Neural progenitor cell (in vitro differentiated cells): Measurements from ENCODE around the gene SLC6A9. TPM values are rescaled to one million over a fixed set of nuclear protein-coding genes. Genes with fewer than 3 reads are reported as not detected.
A peak's percentile ranks its signal among the peaks of the same experiment; 100 is the strongest.

ENCODE experiments used
- DNase-seq: peaks from one replicate; pipeline ENCODE4 v3.0.0-alpha.2; 2016; ENCODE audit warnings: low spot score
- H2AFZ ChIP-seq: fragments of 200-600 bp; sonication (generic); replicated peaks from 2 replicates; pipeline ENCODE4 v1.6.1; 2016; ENCODE audit warnings: antibody characterized with exemption
- H3F3A ChIP-seq: fragments of 200-600 bp; sonication (generic); 2 replicates; pipeline ENCODE4 v1.6.1; 2016; ENCODE audit warnings: antibody characterized with exemption, low read depth
- H3K27ac ChIP-seq: fragments of 200-600 bp; sonication (generic); 2 replicates; pipeline ENCODE4 v1.5.1; 2016; ENCODE audit warnings: mild to moderate bottlenecking
- H3K27me3 ChIP-seq: fragments of 200-600 bp; sonication (generic); 2 replicates; pipeline ENCODE4 v1.6.1; 2016; ENCODE audit warnings: mild to moderate bottlenecking, moderate library complexity
- H3K36me3 ChIP-seq: fragments of 200-600 bp; sonication (generic); 2 replicates; pipeline ENCODE4 v1.5.1; 2016
- H3K4me1 ChIP-seq: fragments of 200-600 bp; sonication (generic); 2 replicates; pipeline ENCODE4 v1.6.1; 2016; ENCODE audit warnings: mixed run types
- H3K4me2 ChIP-seq: fragments of 200-600 bp; sonication (generic); 2 replicates; pipeline ENCODE4 v1.6.1; 2016
- H3K4me3 ChIP-seq: fragments of 200-600 bp; sonication (generic); 2 replicates; pipeline ENCODE4 v1.5.1; 2016
- H3K79me2 ChIP-seq: fragments of 200-600 bp; sonication (generic); 2 replicates; pipeline ENCODE4 v1.6.1; 2016; ENCODE audit warnings: low read depth
- H3K9ac ChIP-seq: fragments of 200-600 bp; sonication (generic); 2 replicates; pipeline ENCODE4 v1.6.1; 2016
- H3K9me3 ChIP-seq: fragments of 200-600 bp; sonication (generic); 2 replicates; pipeline ENCODE4 v1.5.1; 2016; ENCODE audit warnings: low read depth
- H4K20me1 ChIP-seq: fragments of 200-600 bp; sonication (generic); 2 replicates; pipeline ENCODE4 v1.6.1; 2016; ENCODE audit warnings: low read depth
- H3K27ac Mint-ChIP-seq: 3 replicates; pipeline ENCODE4 v1.8.0; 2021; ENCODE audit warnings: mixed read lengths
- H3K27me3 Mint-ChIP-seq: 2 replicates; pipeline ENCODE4 v1.8.0; 2022; ENCODE audit warnings: low read depth, mild to moderate bottlenecking, inconsistent platforms, moderate library complexity, mixed read lengths; ENCODE audit not compliant: insufficient read depth
- H3K36me3 Mint-ChIP-seq: 3 replicates; pipeline ENCODE4 v1.8.0; 2021; ENCODE audit warnings: mixed read lengths
- H3K4me1 Mint-ChIP-seq: 3 replicates; pipeline ENCODE4 v1.8.0; 2021; ENCODE audit warnings: mixed read lengths
- H3K4me3 Mint-ChIP-seq: 3 replicates; pipeline ENCODE4 v1.8.0; 2021; ENCODE audit warnings: mild to moderate bottlenecking, moderate library complexity, mixed read lengths
- H3K9me3 Mint-ChIP-seq: 3 replicates; pipeline ENCODE4 v1.8.0; 2020; ENCODE audit warnings: mixed read lengths
- CTCF ChIP-seq: fragments of 200-600 bp; sonication (generic); IDR thresholded peaks from 2 replicates; pipeline ENCODE4 v1.5.1; 2017; ENCODE audit warnings: antibody characterized with exemption, mild to moderate bottlenecking
- EZH2 ChIP-seq: fragments of 200-600 bp; sonication (generic); IDR thresholded peaks from 2 replicates; pipeline ENCODE4 v1.6.1; 2017; ENCODE audit warnings: antibody characterized with exemption, mild to moderate bottlenecking, moderate library complexity
- EZH2phosphoT487 ChIP-seq: fragments of 200-600 bp; sonication (generic); IDR thresholded peaks from 2 replicates; pipeline ENCODE4 v1.6.1; 2017; ENCODE audit warnings: antibody characterized with exemption
- total RNA-seq: library from RNA; depleted of rRNA; stranded (reverse); fragments of >200 nt; gene quantifications from 2 replicates; pipeline ENCODE4 v1.2.3, GENCODE V29; 2015; ENCODE audit warnings: low replicate concordance

The SLC6A9 gene
- total RNA-seq, 1 donor from 2014 or later: 1.4 TPM

- Mint-ChIP-seq H3K4me1 (peaks cover 31% of the 10 kb centered on the region), H3K36me3 (peaks cover 5% of the 10 kb centered on the region), H3K4me3 (no peak overlapping the region), H3K27ac (peak overlapping the region; percentile 36), H3K9me3 (no peaks in the 10 kb centered on the region), H3K27me3 (peaks cover 2% of the 10 kb centered on the region)
- no peak for DNase-seq
- no peaks in the 10 kb centered on the region for H3K9me3 ChIP-seq
- H2AFZ ChIP-seq: no peak overlapping the region
- H3F3A ChIP-seq: peaks cover 23% of the 10 kb centered on the region
- no peak for TF ChIP-seq CTCF
- no peak for TF ChIP-seq EZH2phosphoT487
- no peak for TF ChIP-seq EZH2
- no peak overlapping the region for H3K27ac ChIP-seq
- no peaks in the 10 kb centered on the region for H3K36me3 ChIP-seq
- H3K79me2 ChIP-seq: peaks cover 14% of the 10 kb centered on the region
- H3K9ac ChIP-seq: no peak overlapping the region
- peaks cover 23% of the 10 kb centered on the region for H4K20me1 ChIP-seq
- no peak overlapping the region for H3K4me3 ChIP-seq
- H3K4me2 ChIP-seq: no peak overlapping the region
- H3K27me3 ChIP-seq: no peaks in the 10 kb centered on the region
- H3K4me1 ChIP-seq: peaks cover 24% of the 10 kb centered on the region
Observed at GRCh38 chr1:43949678-43950077, 81.6 kb downstream of the SLC6A9 start.

GRCh38 chr1:43947874-43948437, 83.3 kb downstream of the SLC6A9 start:
- peaks cover 17% of the 10 kb centered on the region for H3K4me1 ChIP-seq
- H3K4me2 ChIP-seq: peak overlapping the region; percentile 93
- H4K20me1 ChIP-seq: peaks cover 9% of the 10 kb centered on the region
- peaks cover 8% of the 10 kb centered on the region for H3K79me2 ChIP-seq
- H3K36me3 ChIP-seq: no peaks in the 10 kb centered on the region
- Mint-ChIP-seq H3K4me3 (peak overlapping the region; percentile 90), H3K36me3 (peaks cover 5% of the 10 kb centered on the region), H3K27ac (peak overlapping the region; percentile 58), H3K9me3 (no peaks in the 10 kb centered on the region), H3K4me1 (peaks cover 24% of the 10 kb centered on the region), H3K27me3 (peaks cover 2% of the 10 kb centered on the region)
- no peak overlapping the region for H2AFZ ChIP-seq
- H3K9ac ChIP-seq: no peak overlapping the region
- peaks cover 18% of the 10 kb centered on the region for H3F3A ChIP-seq
- TF ChIP-seq EZH2 (no peak), CTCF (no peak), EZH2phosphoT487 (no peak)
- H3K27ac ChIP-seq: no peak overlapping the region
- no peaks in the 10 kb centered on the region for H3K27me3 ChIP-seq
- no peaks in the 10 kb centered on the region for H3K9me3 ChIP-seq
- no peak for DNase-seq
- H3K4me3 ChIP-seq: peak overlapping the region; percentile 75

GRCh38 chr1:43947061-43947873, 84.0 kb downstream of the SLC6A9 start:
- H3K27ac ChIP-seq: no peak overlapping the region
- H3K4me1 Mint-ChIP-seq: peaks cover 20% of the 10 kb centered on the region
- no peaks in the 10 kb centered on the region for H3K27me3 ChIP-seq
- no peaks in the 10 kb centered on the region for H3K9me3 Mint-ChIP-seq
- peak overlapping the region; percentile 90 for H3K4me3 Mint-ChIP-seq
- H3F3A ChIP-seq: peaks cover 11% of the 10 kb centered on the region
- H3K9me3 ChIP-seq: no peaks in the 10 kb centered on the region
- no peaks in the 10 kb centered on the region for H3K36me3 ChIP-seq
- H3K27me3 Mint-ChIP-seq: peaks cover 2% of the 10 kb centered on the region
- peaks cover 5% of the 10 kb centered on the region for H3K36me3 Mint-ChIP-seq
- peaks cover 13% of the 10 kb centered on the region for H3K4me1 ChIP-seq
- H3K4me2 ChIP-seq: peak overlapping the region; percentile 93
- H3K79me2 ChIP-seq: peaks cover 8% of the 10 kb centered on the region
- H3K27ac Mint-ChIP-seq: peak overlapping the region; percentile 91
- no peak for TF ChIP-seq EZH2phosphoT487
- DNase-seq: no peak
- H2AFZ ChIP-seq: peak overlapping the region; percentile 98
- H3K4me3 ChIP-seq: peak overlapping the region; percentile 75
- peak overlapping the region; percentile 96 for H3K9ac ChIP-seq
- peaks cover 2% of the 10 kb centered on the region for H4K20me1 ChIP-seq

Other genes starting within 250 kb of the SLC6A9 start
- gene ARTN, start 97.7 kb downstream of the SLC6A9 start, total RNA-seq: 2.9 and 4.1 TPM in 2 replicates
- gene IPO13, start 84.5 kb downstream of the SLC6A9 start, total RNA-seq: 7.2 and 13.2 TPM in 2 replicates
- 9.5 and 20.0 TPM in 2 replicates for gene DPH2, start 61.5 kb downstream of the SLC6A9 start, total RNA-seq
- gene ATP6V0B, start 56.5 kb downstream of the SLC6A9 start, total RNA-seq: 39.2 and 71.2 TPM in 2 replicates
- 23.7 and 96.3 TPM in 2 replicates for gene B4GALT2, start 52.3 kb downstream of the SLC6A9 start, total RNA-seq
- gene CCDC24, start 39.9 kb downstream of the SLC6A9 start, total RNA-seq: 3.3 and 13.5 TPM in 2 replicates
- not detected in 2 replicates for gene KLF17, start 87.4 kb upstream of the SLC6A9 start, total RNA-seq
- gene KLF18, start 110.2 kb upstream of the SLC6A9 start, total RNA-seq: not detected in 2 replicates
- gene DMAP1, start 182.0 kb upstream of the SLC6A9 start, total RNA-seq: 22.3 and 29.8 TPM in 2 replicates